Aorta (tissue), 5 donors: ENCODE data around the gene KIF1A. TPM values are rescaled to one million over a fixed set of nuclear protein-coding genes. Genes with fewer than 3 reads are reported as not detected.
"Not testable (repeated sequence)": the region's sequence is repeated elsewhere in the genome, so short reads cannot be mapped to it uniquely, and the experiment has no call there.

Source experiments
- ATAC-seq: fragments of 200-7000 bp; cut with Tn5 transposase; one replicate; pipeline ENCODE4 v1.9.1; 2022; ENCODE audit warnings: moderate library complexity; ENCODE audit not compliant: low FRiP score
- DNase-seq, 2 donors: peaks; one replicate each; pipeline ENCODE4 v3.0.0-alpha.2; 2020
- H3K27ac ChIP-seq, 2 donors: one replicate each; pipeline ENCODE4 v1.5.1; 2013; ENCODE audit warnings: low read length in 2 of 2, mild to moderate bottlenecking in 2 of 2, moderate library complexity in 2 of 2, control low read depth in 1 of 2, inconsistent platforms in 1 of 2, low read depth in 1 of 2
- H3K27me3 ChIP-seq, 2 donors: one replicate each; pipeline ENCODE4 v1.6.1; 2013; ENCODE audit warnings: control low read depth in 1 of 2, low read length in 1 of 2, mild to moderate bottlenecking in 1 of 2, moderate library complexity in 1 of 2; ENCODE audit not compliant: insufficient read depth in 2 of 2, control insufficient read depth in 1 of 2
- H3K36me3 ChIP-seq, 2 donors: one replicate each; pipeline ENCODE4 v1.6.1; 2013; ENCODE audit warnings: control low read depth in 1 of 2, low read length in 1 of 2, mild to moderate bottlenecking in 1 of 2; ENCODE audit not compliant: insufficient read depth in 2 of 2, control insufficient read depth in 1 of 2
- H3K4me1 ChIP-seq, 2 donors: one replicate each; pipeline ENCODE4 v1.6.1; 2013; ENCODE audit warnings: low read length in 2 of 2, control low read depth in 1 of 2, mild to moderate bottlenecking in 1 of 2, moderate library complexity in 1 of 2; ENCODE audit not compliant: insufficient read depth in 2 of 2, control insufficient read depth in 1 of 2
- H3K4me3 ChIP-seq, 2 donors: one replicate each; pipeline ENCODE4 v1.5.1; 2013; ENCODE audit warnings: low read length in 2 of 2, control low read depth in 1 of 2, mild to moderate bottlenecking in 1 of 2
- H3K9me3 ChIP-seq: one replicate; pipeline ENCODE4 v1.6.1; 2013; ENCODE audit warnings: mild to moderate bottlenecking, low read length; ENCODE audit not compliant: control insufficient read depth
- WGBS, 2 donors: extraction: QIAGEN DNeasy Blood & Tissue Kit; methylation state at CpG; one replicate each; pipeline ENCODE4 v1.1.7; 2013; 5-methylcytosine and 5-hydroxymethylcytosine counted together
- intact Hi-C, 2 donors: fragments of 100-400 bp; cut with DNase I; formaldehyde crosslinking; loops; one replicate each; pipeline versions ENCODE4 v1.14.2 to v1.15.0; 2022
- polyA plus RNA-seq, 2 donors: library from polyadenylated mRNA; stranded (reverse); fragments of 200-250 nt; gene quantifications; one replicate each; pipeline ENCODE4 v1.2.3, GENCODE V29; 2013
- total RNA-seq, 2 donors: library from RNA; stranded (reverse); fragmentation: NEBNext Ultra II Directional; extraction: Animal tissue kit (Norgen Biotek cat#: 25700); gene quantifications; one replicate each; pipeline ENCODE4 v1.2.1, GENCODE V29; 2021
- donor health status: healthy with polysubstance abuse.
- donor health status: Bipolar disorder and iron deficiency.
- donor health status: DM: no; HTN: no; CAD: no.
- donor health status: DM: no; HTN: no; CAD: no.
- donor health status: DM: yes; HTN: yes; CAD: no.

KIF1A gene
- total and polyA plus RNA-seq, 4 donors: 0.25 to 0.78 (median 0.72) TPM; not detected in 1

DNA sequence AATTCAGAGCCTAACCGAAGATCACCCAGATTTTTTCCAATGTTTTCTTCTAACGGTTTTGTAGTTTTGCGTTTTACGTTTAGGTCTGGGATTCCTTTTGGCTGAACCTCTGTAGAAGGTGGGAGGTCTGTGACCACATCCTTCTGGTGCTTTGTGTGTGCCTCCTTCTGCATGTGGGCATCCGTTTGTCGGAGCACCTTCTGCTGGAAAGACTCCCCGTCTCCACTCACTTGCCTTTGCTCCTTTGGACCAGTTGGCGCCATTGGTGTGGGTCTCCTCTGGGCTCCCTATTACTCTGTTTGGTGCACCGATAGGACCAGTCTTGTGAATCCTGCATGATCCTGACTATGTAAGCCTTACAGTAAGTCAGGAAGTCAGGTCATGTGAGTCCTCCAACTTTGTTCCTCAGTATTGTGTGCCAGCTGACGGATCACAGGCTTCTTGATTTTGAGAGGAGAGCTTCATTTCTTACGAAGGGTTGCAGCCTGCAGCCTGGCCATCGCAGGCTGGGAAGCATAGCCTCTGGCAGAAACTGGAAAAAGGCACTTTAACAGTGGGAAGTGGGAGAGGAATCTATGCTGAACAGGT is 114.7 kb downstream of the KIF1A start:
- no peaks in the 10 kb centered on the region for H3K4me1 ChIP-seq
- H3K4me3 ChIP-seq: no peak overlapping the region
- no peaks in the 10 kb centered on the region for H3K36me3 ChIP-seq
- H3K27ac ChIP-seq: no peak overlapping the region
- H3K9me3 ChIP-seq: no peaks in the 10 kb centered on the region
- 80 to 82% methylated on average over 12 of the region's 12 CpGs for WGBS, 2 donors
- DNase-seq (peak; percentile 24 to 28), ATAC-seq (no peak)
- intact Hi-C loops: loop anchor here (10.0 kb wide), 1 partner anchor 190 kb away; no protein-coding TSS in a partner anchor
- H3K27me3 ChIP-seq: no peaks in the 10 kb centered on the region

DNA sequence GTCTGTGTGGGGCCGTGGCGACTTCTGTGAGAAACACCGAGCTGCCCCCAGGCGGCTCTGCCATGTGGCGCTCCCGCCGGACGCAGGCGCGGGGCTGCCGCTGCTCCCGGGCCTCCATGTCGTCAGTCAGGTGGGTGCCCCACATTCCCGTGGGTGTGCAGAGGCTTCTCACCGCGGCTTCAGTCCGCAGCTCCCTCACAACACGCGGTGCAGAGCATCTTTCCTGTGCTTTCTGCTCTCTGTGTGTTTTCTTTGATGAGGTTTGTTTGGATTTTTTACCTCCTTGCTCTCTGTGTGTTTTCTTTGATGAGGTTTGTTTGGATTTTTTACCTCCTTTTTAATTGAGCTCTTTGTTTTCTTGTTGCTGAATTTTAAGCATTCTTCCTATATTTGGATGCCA is 115.4 kb downstream of the KIF1A start:
- DNase-seq: peak; percentile 35 to 63
- ATAC-seq: no peak
- Histone ChIP-seq H3K36me3 (no peaks in the 10 kb centered on the region), H3K9me3 (no peaks in the 10 kb centered on the region), H3K4me3 (no peak overlapping the region), H3K27me3 (no peaks in the 10 kb centered on the region), H3K4me1 (no peaks in the 10 kb centered on the region), H3K27ac (no peak overlapping the region)
- WGBS, 2 donors: 62 to 63% methylated on average over 19 of the region's 19 CpGs
- intact Hi-C loops: loop anchor here (10.0 kb wide), 1 partner anchor 190 kb away; no protein-coding TSS in a partner anchor

DNA sequence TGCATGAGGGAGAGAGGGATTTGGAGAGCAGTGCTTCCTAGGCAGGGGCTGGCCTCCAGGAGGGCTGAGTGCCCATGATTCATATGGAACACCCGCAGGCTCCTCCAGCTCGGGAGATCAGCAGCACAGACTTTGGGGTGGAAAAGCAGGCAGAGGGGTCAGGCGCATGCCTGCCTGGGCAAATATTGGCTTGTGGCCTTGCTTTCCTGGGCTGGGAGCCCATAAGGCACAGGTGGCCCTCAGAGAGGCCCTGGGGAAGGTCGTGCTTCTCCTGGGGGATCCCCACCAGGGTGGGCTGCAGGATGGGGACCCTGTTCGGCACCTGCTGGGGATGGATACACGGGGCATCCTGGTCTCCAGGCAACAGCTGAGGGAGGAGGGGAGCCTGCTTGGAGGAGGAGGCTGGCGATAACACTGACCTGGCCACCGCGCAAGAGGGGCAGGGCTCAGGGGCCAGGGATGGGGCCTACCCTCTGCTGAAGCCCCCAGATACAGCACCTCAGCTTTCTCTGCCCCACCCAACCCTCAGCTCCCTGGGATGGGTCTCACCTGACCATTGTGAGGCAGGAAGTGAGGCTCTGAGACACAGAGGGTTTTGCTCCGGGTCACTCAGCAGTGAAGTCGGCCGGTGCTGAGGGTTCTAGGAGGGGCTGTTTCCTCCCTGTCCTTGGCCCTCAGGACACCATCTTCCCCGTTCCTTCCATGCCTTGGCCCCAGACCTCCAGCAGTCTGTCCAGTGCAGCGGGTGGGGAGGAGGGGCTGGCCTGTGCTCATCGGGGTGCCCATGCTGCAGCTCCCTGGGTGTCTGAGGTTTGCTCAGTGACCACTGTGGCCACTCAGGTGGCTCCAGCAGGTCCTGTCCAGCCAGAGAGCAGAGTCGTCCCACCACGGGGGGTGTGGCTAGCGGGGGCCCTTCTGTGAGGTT is 116.3 kb downstream of the KIF1A start:
- H3K4me3 ChIP-seq: no peak overlapping the region
- WGBS, 2 donors: 67 to 69% methylated on average over 17 to 18 of the region's 18 CpGs
- H3K36me3 ChIP-seq: no peaks in the 10 kb centered on the region
- intact Hi-C loops: loop anchor here (10.0 kb wide), 1 partner anchor 189 kb away; no protein-coding TSS in a partner anchor
- no peaks in the 10 kb centered on the region for H3K9me3 ChIP-seq
- no peaks in the 10 kb centered on the region for H3K4me1 ChIP-seq
- DNase-seq (peak; percentile 32 to 63), ATAC-seq (no peak)
- H3K27me3 ChIP-seq: no peaks in the 10 kb centered on the region
- H3K27ac ChIP-seq: no peak overlapping the region

DNA sequence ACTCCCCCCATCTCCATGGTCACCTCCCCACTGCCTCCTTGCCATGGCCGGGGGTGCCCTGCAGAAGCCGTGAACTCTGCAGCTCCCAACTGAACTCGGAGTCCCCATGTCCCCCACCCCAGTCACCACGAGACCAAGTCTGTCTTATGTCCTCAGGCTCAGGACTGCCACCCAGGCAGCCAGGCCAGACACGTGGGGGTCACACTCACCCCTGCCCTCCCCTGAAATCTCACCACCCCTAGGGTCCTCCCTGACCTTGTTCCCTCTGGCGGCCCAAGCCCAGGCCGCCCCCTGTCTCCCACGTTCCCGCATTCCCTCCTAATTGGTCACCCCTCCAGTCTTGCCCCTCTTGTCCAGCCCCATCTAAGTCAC is 117.4 kb downstream of the KIF1A start:
- Histone ChIP-seq H3K36me3 (no peaks in the 10 kb centered on the region), H3K4me3 (no peak overlapping the region), H3K27me3 (no peaks in the 10 kb centered on the region), H3K9me3 (no peaks in the 10 kb centered on the region), H3K27ac (no peak overlapping the region), H3K4me1 (no peaks in the 10 kb centered on the region)
- 74 to 87% methylated on average over 9 of the region's 9 CpGs for WGBS, 2 donors
- ATAC-seq (no peak), DNase-seq (peak; percentile 40 to 60)
- intact Hi-C loops: loop anchor here (10.0 kb wide), 1 partner anchor 188 kb away; no protein-coding TSS in a partner anchor

DNA sequence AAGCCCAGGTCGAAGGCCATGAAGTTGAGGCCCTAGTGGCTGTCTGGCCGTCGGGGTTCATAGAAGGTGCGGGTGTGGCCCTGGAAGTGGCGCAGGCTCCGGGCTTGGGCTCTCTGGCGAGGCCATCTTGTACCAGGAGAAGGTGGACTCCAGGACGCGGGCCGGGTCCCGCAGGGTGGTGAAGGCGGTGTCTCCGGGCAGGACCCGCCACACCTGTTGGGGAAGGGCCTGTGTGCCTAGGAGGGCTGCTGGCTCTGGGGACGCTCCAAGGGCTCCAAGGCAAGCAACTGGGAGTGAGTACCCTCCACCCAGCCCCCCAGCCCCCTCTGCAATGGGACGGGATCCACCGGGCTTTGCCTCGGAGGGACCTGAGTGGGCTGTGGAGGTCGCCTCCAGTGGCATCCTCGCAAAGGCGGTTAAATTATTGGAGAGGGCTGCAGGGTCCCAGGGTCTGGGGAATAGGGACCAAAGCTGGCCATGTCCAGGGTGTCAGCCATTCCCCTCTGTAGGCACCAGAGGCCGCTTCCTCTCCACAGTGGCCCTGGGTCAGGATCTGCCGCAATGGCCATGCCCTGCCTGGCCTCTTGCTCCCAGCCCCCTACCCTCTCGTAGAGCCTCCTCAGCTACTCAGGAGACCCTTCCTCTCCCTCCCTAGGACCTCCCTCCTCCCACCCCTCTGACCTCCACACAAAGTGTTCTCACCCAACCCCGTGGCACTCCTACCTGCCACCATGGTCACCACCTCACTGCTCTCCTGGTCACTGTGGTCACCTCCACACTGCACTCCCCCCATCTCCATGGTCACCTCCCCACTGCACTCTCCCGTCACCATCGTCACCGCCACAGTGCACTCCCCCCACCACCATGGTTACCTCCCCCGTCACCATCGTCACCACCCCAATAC is 118.0 kb downstream of the KIF1A start:
- DNase-seq: peak; percentile 39 to 72
- no peaks in the 10 kb centered on the region for H3K9me3 ChIP-seq
- no peak for ATAC-seq
- WGBS, 2 donors: 89 to 92% methylated on average over 29 to 30 of the region's 30 CpGs
- H3K4me3 ChIP-seq: no peak overlapping the region
- H3K4me1 ChIP-seq: no peaks in the 10 kb centered on the region
- H3K27me3 ChIP-seq: no peaks in the 10 kb centered on the region
- intact Hi-C loops: loop anchor here (10.0 kb wide), 1 partner anchor 187 kb away; no protein-coding TSS in a partner anchor
- H3K27ac ChIP-seq: no peak overlapping the region
- no peaks in the 10 kb centered on the region for H3K36me3 ChIP-seq

DNA sequence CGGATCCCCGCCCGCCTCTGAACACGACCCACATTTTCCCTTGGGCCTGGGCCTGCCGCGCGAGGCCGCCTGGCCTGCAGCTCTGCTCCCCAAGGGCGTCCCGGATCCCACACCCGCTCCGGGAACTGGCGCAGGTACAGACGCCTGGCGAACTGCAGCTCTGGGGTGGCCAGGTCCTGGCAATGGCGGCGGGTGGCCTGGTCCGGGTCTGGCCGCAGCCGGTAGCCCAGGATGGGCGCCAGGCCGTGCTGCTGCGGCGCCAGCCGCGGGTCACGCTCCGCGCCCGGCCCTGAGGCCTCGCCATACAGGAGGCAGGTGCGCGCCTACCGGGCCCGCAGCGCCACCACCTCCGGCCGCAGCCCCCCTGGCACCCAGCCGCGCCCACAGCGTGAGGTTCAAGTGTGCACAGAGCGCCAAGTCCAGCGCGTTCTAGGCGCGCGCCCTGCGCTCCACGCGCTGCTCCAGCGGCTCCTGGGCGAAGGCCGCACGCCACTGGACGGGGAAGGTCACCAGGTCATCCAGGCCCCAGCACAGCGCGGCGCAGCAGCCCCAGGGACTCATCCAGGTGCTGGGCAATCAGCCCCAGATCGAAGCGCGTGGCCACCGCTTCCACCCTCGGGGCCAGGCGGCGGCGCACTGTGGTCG is 118.8 kb downstream of the KIF1A start:
- Histone ChIP-seq H3K4me1 (no peaks in the 10 kb centered on the region), H3K4me3 (no peak overlapping the region), H3K27ac (no peak overlapping the region), H3K27me3 (no peaks in the 10 kb centered on the region), H3K36me3 (no peaks in the 10 kb centered on the region), H3K9me3 (no peaks in the 10 kb centered on the region)
- intact Hi-C loops: loop anchor here (10.0 kb wide), 1 partner anchor 186 kb away; no protein-coding TSS in a partner anchor
- WGBS, 2 donors: 75 to 82% methylated on average over 66 to 67 of the region's 67 CpGs
- no peak for ATAC-seq
- peak; percentile 47 to 66 for DNase-seq

DNA sequence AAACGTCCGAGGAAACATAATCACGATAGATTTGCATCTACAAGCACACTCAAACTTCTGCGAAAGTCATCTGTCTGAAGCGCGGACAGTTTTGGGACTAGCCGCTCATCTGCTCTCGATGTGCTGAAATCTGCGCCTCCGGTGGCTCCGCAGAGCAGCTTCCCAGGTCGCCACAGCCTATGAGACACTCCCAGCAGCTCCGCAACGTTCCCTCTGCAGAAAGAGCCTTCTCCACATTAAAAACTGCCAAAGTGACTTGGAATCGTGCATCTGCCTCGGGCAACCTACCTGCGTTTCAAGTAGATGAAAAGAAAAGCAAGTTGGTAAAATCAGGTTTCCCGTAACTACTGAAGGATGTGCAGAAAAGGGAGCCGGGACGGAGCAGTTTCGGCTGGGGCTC is 119.4 kb downstream of the KIF1A start:
- H3K36me3 ChIP-seq, ATAC-seq, H3K4me3 ChIP-seq, H3K4me1 ChIP-seq, H3K27ac ChIP-seq, DNase-seq, H3K27me3 ChIP-seq, H3K9me3 ChIP-seq: not testable (repeated sequence)
- intact Hi-C loops: loop anchor here (10.0 kb wide), 1 partner anchor 186 kb away; no protein-coding TSS in a partner anchor
- 67 to 80% methylated on average over 17 to 20 of the region's 21 CpGs for WGBS, 2 donors

DNA sequence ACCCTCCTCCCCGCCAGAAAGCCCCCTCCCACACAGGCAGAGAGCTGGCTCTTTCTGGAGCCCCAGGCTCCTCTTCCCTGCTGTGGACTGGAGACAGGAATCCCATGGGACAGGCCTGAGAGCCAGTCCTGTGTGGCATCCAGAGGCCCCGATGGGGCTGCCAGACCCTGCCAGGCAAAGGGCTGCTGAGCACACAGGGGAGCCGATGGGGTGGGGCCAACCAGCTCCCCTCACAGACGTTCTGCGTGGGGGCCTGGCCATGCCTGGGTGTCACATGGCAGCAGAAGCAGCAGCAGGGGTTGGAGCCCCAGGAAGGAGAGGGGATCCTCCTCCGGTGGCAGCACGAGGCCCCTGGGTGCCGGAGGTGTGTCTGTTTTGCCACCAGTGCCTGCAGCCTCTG is 120.2 kb downstream of the KIF1A start:
- H3K36me3 ChIP-seq, ATAC-seq, H3K4me1 ChIP-seq, H3K4me3 ChIP-seq, H3K9me3 ChIP-seq, H3K27ac ChIP-seq, H3K27me3 ChIP-seq: not testable (repeated sequence)
- peak in 1 of 2 donors; percentile 31 for DNase-seq
- intact Hi-C loops: loop anchor here (10.0 kb wide), 1 partner anchor 185 kb away; no protein-coding TSS in a partner anchor
- 19 to 23% methylated on average over 8 of the region's 8 CpGs for WGBS, 2 donors
